Endothelial cell of umbilical vein (primary cell): Measurements from ENCODE around the gene ADAMTSL2.

Experiments used
- EZH2 ChIP-seq: IDR thresholded peaks from 2 replicates; pipeline ENCODE4 v1.6.1; 2012; ENCODE audit warnings: borderline replicate concordance, low read depth, mild to moderate bottlenecking, moderate library complexity, low read length, inconsistent platforms; ENCODE audit not compliant: severe bottlenecking
- GATA2 ChIP-seq: IDR thresholded peaks from 2 replicates; pipeline ENCODE4 v1.7.0; 2011; ENCODE audit warnings: low read depth, mild to moderate bottlenecking, moderate library complexity, mixed read lengths, low read length; ENCODE audit not compliant: insufficient read length, insufficient read depth
- JUN ChIP-seq: IDR thresholded peaks from 2 replicates; pipeline ENCODE4 v1.6.1; 2011; ENCODE audit warnings: borderline replicate concordance, low read depth; ENCODE audit not compliant: insufficient read length, insufficient read depth
- MYC ChIP-seq: IDR thresholded peaks from one replicate; pipeline ENCODE4 v1.6.1; 2011; ENCODE audit warnings: mild to moderate bottlenecking, low read depth, low read length
- POLR2A ChIP-seq: IDR thresholded peaks from 2 replicates; pipeline ENCODE4 v1.6.1; 2012; ENCODE audit warnings: low read depth, mild to moderate bottlenecking, control low read depth, low read length
- TF ChIP-seq, protein P1 (sequence below), 2 donors: IDR thresholded peaks; 1 replicate in 1 of 2; 2 replicates in 1 of 2; pipeline ENCODE4 v1.5.1; 2011; ENCODE audit warnings: low read length in 2 of 2, mild to moderate bottlenecking in 2 of 2, moderate library complexity in 2 of 2, control low read depth in 1 of 2, inconsistent platforms in 1 of 2, low read depth in 1 of 2; ENCODE audit not compliant: insufficient read depth in 1 of 2; ENCODE audit errors: extremely low read depth in 1 of 2

DNA sequence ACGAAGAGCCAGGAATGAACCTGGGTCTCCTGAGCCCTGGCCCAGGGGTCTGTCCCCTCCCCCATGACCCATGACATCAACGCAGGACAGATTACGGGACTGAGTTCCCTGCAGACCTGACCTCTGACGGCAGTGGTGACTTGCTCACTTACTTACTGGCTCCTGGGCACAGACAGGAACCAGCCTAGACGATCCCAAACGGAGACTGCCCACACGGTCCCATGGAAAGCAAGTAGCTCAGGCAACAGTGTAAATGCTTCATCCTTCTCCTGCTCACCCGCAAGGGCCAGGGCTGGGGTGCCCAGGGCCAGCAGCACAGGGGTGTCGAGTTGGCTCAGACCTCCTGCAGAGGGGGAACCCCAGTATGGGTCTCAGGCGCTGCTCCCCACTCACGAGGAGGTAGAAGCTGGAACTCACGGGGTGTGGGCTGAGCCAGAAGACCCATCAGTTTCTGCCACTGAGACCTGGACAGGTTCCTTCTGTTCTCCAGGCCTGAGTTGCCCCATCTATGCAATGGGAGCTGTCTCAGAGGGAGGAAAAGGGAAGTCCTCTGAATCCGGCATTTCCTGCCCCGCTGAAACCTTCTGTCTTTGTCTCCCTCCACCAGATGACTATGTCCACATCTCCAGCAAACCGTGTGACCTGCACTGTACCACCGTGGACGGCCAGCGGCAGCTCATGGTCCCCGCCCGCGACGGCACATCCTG, 5.6 kb downstream of the ADAMTSL2 start:
- TF ChIP-seq EZH2 (no peak), POLR2A (no peak), MYC (no peak), GATA2 (no peak), JUN (no peak)
- TF ChIP-seq, protein P1, sequence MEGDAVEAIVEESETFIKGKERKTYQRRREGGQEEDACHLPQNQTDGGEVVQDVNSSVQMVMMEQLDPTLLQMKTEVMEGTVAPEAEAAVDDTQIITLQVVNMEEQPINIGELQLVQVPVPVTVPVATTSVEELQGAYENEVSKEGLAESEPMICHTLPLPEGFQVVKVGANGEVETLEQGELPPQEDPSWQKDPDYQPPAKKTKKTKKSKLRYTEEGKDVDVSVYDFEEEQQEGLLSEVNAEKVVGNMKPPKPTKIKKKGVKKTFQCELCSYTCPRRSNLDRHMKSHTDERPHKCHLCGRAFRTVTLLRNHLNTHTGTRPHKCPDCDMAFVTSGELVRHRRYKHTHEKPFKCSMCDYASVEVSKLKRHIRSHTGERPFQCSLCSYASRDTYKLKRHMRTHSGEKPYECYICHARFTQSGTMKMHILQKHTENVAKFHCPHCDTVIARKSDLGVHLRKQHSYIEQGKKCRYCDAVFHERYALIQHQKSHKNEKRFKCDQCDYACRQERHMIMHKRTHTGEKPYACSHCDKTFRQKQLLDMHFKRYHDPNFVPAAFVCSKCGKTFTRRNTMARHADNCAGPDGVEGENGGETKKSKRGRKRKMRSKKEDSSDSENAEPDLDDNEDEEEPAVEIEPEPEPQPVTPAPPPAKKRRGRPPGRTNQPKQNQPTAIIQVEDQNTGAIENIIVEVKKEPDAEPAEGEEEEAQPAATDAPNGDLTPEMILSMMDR (IDR thresholded peaks at IDR 0.05; ENCODE audit: extremely low read depth in 1 of 2, insufficient read depth in 1 of 2, low read depth in 1 of 2, low read length in 2 of 2) = no peak
